ENCODE results near the gene LRP6. TPM values are rescaled to one million over a fixed set of nuclear protein-coding genes. Genes with fewer than 3 reads are reported as not detected.

LRP6 gene
- total RNA-seq, 2 donors from 2014 or later, result 23.0 to 34.7 TPM

GRCh38 chr12:12249216-12250050 lies 17.4 kb downstream of the LRP6 start:
- no peak overlapping the region for H3K4me3 ChIP-seq
- TF ChIP-seq POLR2AphosphoS5 (IDR thresholded peaks at IDR 0.05) (no peak), POLR2A (IDR thresholded peaks at IDR 0.05) (no peak), CTCF (IDR thresholded peaks at IDR 0.05) (no peak)
- 82% methylated on average over 4 of the region's 4 CpGs for WGBS
- H3K27me3 ChIP-seq (replicated peaks; ENCODE audit: insufficient read depth), result no peaks in the 10 kb centered on the region
- H3K9me3 ChIP-seq, result no peaks in the 10 kb centered on the region
- no peak overlapping the region for H3K27ac ChIP-seq
- H3K36me3 ChIP-seq, result no peaks in the 10 kb centered on the region
- no peaks in the 10 kb centered on the region for H3K4me1 ChIP-seq (replicated peaks)
- no peak for DNase-seq (ENCODE audit: low spot score)
- intact Hi-C loops (cut with DNase I), result no loop called here

- no peak for DNase-seq (ENCODE audit: low spot score)
- H3K4me1 ChIP-seq (replicated peaks), result no peaks in the 10 kb centered on the region
- TF ChIP-seq POLR2AphosphoS5 (IDR thresholded peaks at IDR 0.05) (no peak), CTCF (IDR thresholded peaks at IDR 0.05) (no peak), POLR2A (IDR thresholded peaks at IDR 0.05) (no peak)
- no peaks in the 10 kb centered on the region for H3K9me3 ChIP-seq
- H3K27me3 ChIP-seq (replicated peaks; ENCODE audit: insufficient read depth), result no peaks in the 10 kb centered on the region
- intact Hi-C loops (cut with DNase I), result no loop called here
- no peaks in the 10 kb centered on the region for H3K36me3 ChIP-seq
- no peak overlapping the region for H3K4me3 ChIP-seq
- H3K27ac ChIP-seq, result no peak overlapping the region
These were observed 19.3 kb downstream of the LRP6 start for GRCh38 chr12:12247584-12247983.

GRCh38 chr12:12244341-12244740 lies 22.5 kb downstream of the LRP6 start:
- TF ChIP-seq CTCF (IDR thresholded peaks at IDR 0.05) (no peak), POLR2A (IDR thresholded peaks at IDR 0.05) (no peak), POLR2AphosphoS5 (IDR thresholded peaks at IDR 0.05) (no peak)
- no peaks in the 10 kb centered on the region for H3K36me3 ChIP-seq
- intact Hi-C loops (cut with DNase I), result no loop called here
- no peaks in the 10 kb centered on the region for H3K27me3 ChIP-seq (replicated peaks; ENCODE audit: insufficient read depth)
- H3K27ac ChIP-seq, result no peak overlapping the region
- no peaks in the 10 kb centered on the region for H3K9me3 ChIP-seq
- no peak for DNase-seq (ENCODE audit: low spot score)
- no peaks in the 10 kb centered on the region for H3K4me1 ChIP-seq (replicated peaks)
- 92% methylated on average over 12 of the region's 12 CpGs for WGBS
- no peak overlapping the region for H3K4me3 ChIP-seq

GRCh38 chr12:12240662-12241340 lies 26.0 kb downstream of the LRP6 start:
- H3K4me1 ChIP-seq (replicated peaks), result no peaks in the 10 kb centered on the region
- H3K4me3 ChIP-seq, result no peak overlapping the region
- TF ChIP-seq POLR2AphosphoS5 (IDR thresholded peaks at IDR 0.05) (no peak), POLR2A (IDR thresholded peaks at IDR 0.05) (no peak), CTCF (IDR thresholded peaks at IDR 0.05) (no peak)
- DNase-seq (ENCODE audit: low spot score), result no peak
- no peaks in the 10 kb centered on the region for H3K9me3 ChIP-seq
- no peaks in the 10 kb centered on the region for H3K27me3 ChIP-seq (replicated peaks; ENCODE audit: insufficient read depth)
- H3K27ac ChIP-seq, result no peak overlapping the region
- intact Hi-C loops (cut with DNase I), result no loop called here
- no peaks in the 10 kb centered on the region for H3K36me3 ChIP-seq
- 43% methylated on average over 5 of the region's 5 CpGs for WGBS

Data from prostate gland (tissue), 2 donors.